MM.1S (cell line): ENCODE data around the gene ERICH6.

Experiments
- DNase-seq: peaks from one replicate; pipeline ENCODE4 v3.0.0-alpha.2; 2015
- H2AFZ ChIP-seq: fragments of 300-600 bp; sonication (generic); 2 replicates; pipeline ENCODE4 v1.6.0; 2016; ENCODE audit warnings: antibody characterized with exemption, low read length
- H3F3A ChIP-seq: fragments of 300-600 bp; sonication (generic); 2 replicates; pipeline ENCODE4 v1.6.1; 2016; ENCODE audit warnings: mild to moderate bottlenecking, antibody characterized with exemption, low read length, moderate library complexity, mixed read lengths; ENCODE audit not compliant: insufficient read depth
- H3K27ac ChIP-seq: fragments of 300-600 bp; sonication (generic); 2 replicates; pipeline ENCODE4 v1.5.1; 2016; ENCODE audit warnings: mild to moderate bottlenecking, low read length
- H3K27me3 ChIP-seq: fragments of 300-600 bp; sonication (generic); replicated peaks from 2 replicates; pipeline ENCODE4 v1.6.0; 2016; ENCODE audit warnings: low read length; ENCODE audit not compliant: insufficient read depth
- H3K36me3 ChIP-seq: fragments of 300-600 bp; sonication (generic); replicated peaks from 2 replicates; pipeline ENCODE4 v1.6.1; 2016; ENCODE audit warnings: mild to moderate bottlenecking, low read length, mixed read lengths; ENCODE audit not compliant: insufficient read depth
- H3K4me1 ChIP-seq: fragments of 300-600 bp; sonication (generic); 2 replicates; pipeline ENCODE4 v1.6.1; 2016; ENCODE audit warnings: low read length, mixed read lengths
- H3K4me2 ChIP-seq: fragments of 300-600 bp; sonication (generic); 2 replicates; pipeline ENCODE4 v1.6.0; 2016; ENCODE audit warnings: low read depth, low read length
- H3K4me3 ChIP-seq: fragments of 300-600 bp; sonication (generic); 2 replicates; pipeline ENCODE4 v1.5.1; 2016; ENCODE audit warnings: low read length, mixed read lengths
- H3K79me2 ChIP-seq: fragments of 300-600 bp; sonication (generic); 2 replicates; pipeline ENCODE4 v1.6.1; 2016; ENCODE audit warnings: mixed run types, low read length, mixed read lengths
- H3K9ac ChIP-seq: fragments of 300-600 bp; sonication (generic); 2 replicates; pipeline ENCODE4 v1.6.1; 2016; ENCODE audit warnings: low read length, mixed read lengths
- H3K9me2 ChIP-seq: fragments of 300-600 bp; sonication (generic); replicated peaks from 2 replicates; pipeline ENCODE4 v1.6.1; 2016; ENCODE audit warnings: mild to moderate bottlenecking, low read length, mixed read lengths; ENCODE audit not compliant: insufficient read depth
- H3K9me3 ChIP-seq: fragments of 300-600 bp; sonication (generic); replicated peaks from 2 replicates; pipeline ENCODE4 v1.6.1; 2016; ENCODE audit warnings: mild to moderate bottlenecking, low read length, mixed read lengths; ENCODE audit not compliant: insufficient read depth
- H4K20me1 ChIP-seq: fragments of 300-600 bp; sonication (generic); 2 replicates; pipeline ENCODE4 v1.6.1; 2016; ENCODE audit warnings: mild to moderate bottlenecking, low read length, moderate library complexity, mixed read lengths; ENCODE audit not compliant: insufficient read depth
- EZH2 ChIP-seq: fragments of 300-600 bp; sonication (generic); optimal IDR thresholded peaks from 2 replicates; pipeline ENCODE3; 2017; ENCODE audit warnings: low read depth, mild to moderate bottlenecking, antibody characterized with exemption, low read length, mixed read lengths
- EZH2phosphoT487 ChIP-seq: fragments of 300-600 bp; sonication (generic); IDR thresholded peaks from 2 replicates; pipeline ENCODE4 v1.6.1; 2018; ENCODE audit warnings: antibody characterized with exemption, low read length
- TF ChIP-seq, protein P1 (sequence below): fragments of 300-600 bp; sonication (generic); IDR thresholded peaks from 2 replicates; pipeline ENCODE4 v1.5.1; 2016; ENCODE audit warnings: antibody characterized with exemption, low read length, mixed read lengths

Gene ERICH6

DNA sequence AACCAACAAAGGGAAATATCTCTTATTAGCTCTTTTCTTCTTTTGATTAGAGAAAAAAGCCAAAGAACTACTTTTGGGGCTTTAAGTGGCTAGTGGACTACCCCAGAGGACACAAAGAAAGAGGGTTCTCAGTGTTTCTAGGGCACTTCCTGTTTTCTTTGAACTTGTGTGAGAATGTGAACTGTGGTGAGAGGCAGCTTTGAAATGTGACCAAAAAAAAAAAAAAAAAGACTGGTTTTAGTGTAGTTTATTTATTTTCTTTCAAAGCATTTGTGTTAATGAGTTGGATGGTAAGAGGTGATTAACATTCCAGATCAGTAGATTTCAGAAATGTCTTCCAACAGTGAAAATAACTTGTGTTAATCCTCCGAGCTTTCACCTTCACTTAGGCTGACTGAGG lies 68.2 kb downstream of the ERICH6 start:
- H3K4me2 ChIP-seq = no peak overlapping the region
- no peaks in the 10 kb centered on the region for H3K9me2 ChIP-seq
- peak overlapping the region; percentile 15; the same call in 1 of the 2 replicates for H3K27ac ChIP-seq
- no peak overlapping the region for H3K9ac ChIP-seq
- no peaks in the 10 kb centered on the region for H3K9me3 ChIP-seq
- H3K4me1 ChIP-seq = peaks cover 11% of the 10 kb centered on the region
- H3F3A ChIP-seq = peaks cover 18% of the 10 kb centered on the region
- no peak overlapping the region for H3K4me3 ChIP-seq
- H2AFZ ChIP-seq = no peak overlapping the region
- peak; percentile 54 for DNase-seq
- H4K20me1 ChIP-seq = no peaks in the 10 kb centered on the region
- H3K79me2 ChIP-seq = no peaks in the 10 kb centered on the region
- no peaks in the 10 kb centered on the region for H3K27me3 ChIP-seq
- no peak for TF ChIP-seq EZH2phosphoT487
- TF ChIP-seq, protein P1, sequence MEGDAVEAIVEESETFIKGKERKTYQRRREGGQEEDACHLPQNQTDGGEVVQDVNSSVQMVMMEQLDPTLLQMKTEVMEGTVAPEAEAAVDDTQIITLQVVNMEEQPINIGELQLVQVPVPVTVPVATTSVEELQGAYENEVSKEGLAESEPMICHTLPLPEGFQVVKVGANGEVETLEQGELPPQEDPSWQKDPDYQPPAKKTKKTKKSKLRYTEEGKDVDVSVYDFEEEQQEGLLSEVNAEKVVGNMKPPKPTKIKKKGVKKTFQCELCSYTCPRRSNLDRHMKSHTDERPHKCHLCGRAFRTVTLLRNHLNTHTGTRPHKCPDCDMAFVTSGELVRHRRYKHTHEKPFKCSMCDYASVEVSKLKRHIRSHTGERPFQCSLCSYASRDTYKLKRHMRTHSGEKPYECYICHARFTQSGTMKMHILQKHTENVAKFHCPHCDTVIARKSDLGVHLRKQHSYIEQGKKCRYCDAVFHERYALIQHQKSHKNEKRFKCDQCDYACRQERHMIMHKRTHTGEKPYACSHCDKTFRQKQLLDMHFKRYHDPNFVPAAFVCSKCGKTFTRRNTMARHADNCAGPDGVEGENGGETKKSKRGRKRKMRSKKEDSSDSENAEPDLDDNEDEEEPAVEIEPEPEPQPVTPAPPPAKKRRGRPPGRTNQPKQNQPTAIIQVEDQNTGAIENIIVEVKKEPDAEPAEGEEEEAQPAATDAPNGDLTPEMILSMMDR = no peak
- no peak for TF ChIP-seq EZH2
- H3K36me3 ChIP-seq = 0 out of 2 replicates have a peak, but pooled peaks cover 2% of the 10 kb centered on the region

DNA sequence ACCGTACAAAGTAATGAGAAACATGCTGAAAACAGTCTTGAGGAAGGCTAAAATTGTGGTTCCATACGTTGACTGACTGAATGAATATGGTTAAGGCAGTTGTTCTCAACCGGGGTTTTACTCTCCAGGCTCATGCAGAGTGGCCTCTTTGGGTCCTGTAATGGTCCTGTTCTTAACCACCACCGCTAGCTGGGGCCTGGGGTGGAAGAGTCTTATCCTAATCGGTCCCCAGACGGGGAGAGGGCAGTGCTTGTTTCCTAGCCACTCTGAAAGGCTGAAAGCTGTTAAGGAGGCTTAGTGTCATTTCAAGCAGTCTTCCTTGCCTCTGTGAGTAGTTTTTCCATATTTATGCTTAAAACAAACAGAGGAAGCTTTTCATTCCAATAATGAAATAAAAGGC lies 68.6 kb downstream of the ERICH6 start:
- Histone ChIP-seq H3K4me2 (no peak overlapping the region), H3K4me3 (no peak overlapping the region), H3K9me3 (no peaks in the 10 kb centered on the region), H3K9ac (no peak overlapping the region), H3K36me3 (peaks cover 7% of the 10 kb centered on the region; the same call in 1 of the 2 replicates), H2AFZ (no peak overlapping the region), H3K4me1 (peaks cover 11% of the 10 kb centered on the region), H3K79me2 (no peaks in the 10 kb centered on the region), H3F3A (peaks cover 18% of the 10 kb centered on the region), H3K9me2 (no peaks in the 10 kb centered on the region), H4K20me1 (no peaks in the 10 kb centered on the region), H3K27ac (peak overlapping the region; percentile 15; the same call in 1 of the 2 replicates), H3K27me3 (no peaks in the 10 kb centered on the region)
- no peak for TF ChIP-seq EZH2
- no peak for TF ChIP-seq EZH2phosphoT487
- TF ChIP-seq, protein P1 = no peak
- DNase-seq = no peak

DNA sequence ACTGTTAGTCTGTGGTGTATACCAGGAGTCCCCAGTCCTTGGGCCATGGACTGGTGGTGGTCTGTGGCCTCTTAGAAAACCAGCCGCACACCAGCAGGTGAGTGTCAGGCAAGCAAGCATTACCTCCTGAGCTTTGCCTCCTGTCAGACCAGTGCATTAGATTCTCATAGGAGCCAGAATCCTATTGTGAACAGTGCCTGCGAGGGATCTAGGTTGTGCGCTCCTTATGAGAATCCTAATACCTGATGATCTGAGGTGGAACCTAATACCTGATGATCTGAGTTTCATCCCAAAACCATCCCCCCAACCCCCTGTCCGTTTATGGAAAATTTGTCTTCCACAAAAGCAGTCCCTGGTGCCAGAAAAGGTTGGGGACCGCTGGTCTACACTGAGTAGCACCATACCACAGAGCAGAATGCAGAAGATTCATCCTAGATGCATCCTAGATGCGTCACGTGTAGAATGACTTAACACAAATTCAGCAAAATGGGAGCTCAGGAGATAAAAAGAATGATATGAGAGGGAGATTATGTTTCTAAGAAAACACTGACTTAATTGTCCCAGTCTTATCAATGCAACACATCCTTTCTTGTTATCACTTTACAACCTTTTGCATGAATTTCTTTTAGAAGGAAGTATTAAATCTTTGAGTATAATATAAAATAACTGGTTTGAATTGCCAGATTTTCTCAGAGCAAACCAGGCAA lies 72.1 kb downstream of the ERICH6 start:
- H2AFZ ChIP-seq = no peak overlapping the region
- no peaks in the 10 kb centered on the region for H4K20me1 ChIP-seq
- no peak overlapping the region for H3K9ac ChIP-seq
- no peak for DNase-seq
- no peaks in the 10 kb centered on the region for H3K27me3 ChIP-seq
- TF ChIP-seq, protein P1 = no peak
- TF ChIP-seq EZH2phosphoT487 (no peak), EZH2 (no peak)
- H3K27ac ChIP-seq = no peak overlapping the region
- no peaks in the 10 kb centered on the region for H3K9me3 ChIP-seq
- peaks cover 11% of the 10 kb centered on the region for H3K4me1 ChIP-seq
- H3K79me2 ChIP-seq = peaks cover 10% of the 10 kb centered on the region
- H3K4me3 ChIP-seq = no peak overlapping the region
- peaks cover 18% of the 10 kb centered on the region for H3F3A ChIP-seq
- H3K36me3 ChIP-seq = peaks cover 12% of the 10 kb centered on the region
- H3K4me2 ChIP-seq = no peak overlapping the region
- no peaks in the 10 kb centered on the region for H3K9me2 ChIP-seq
